ENCODE results near the gene VPS13D.

DNA sequence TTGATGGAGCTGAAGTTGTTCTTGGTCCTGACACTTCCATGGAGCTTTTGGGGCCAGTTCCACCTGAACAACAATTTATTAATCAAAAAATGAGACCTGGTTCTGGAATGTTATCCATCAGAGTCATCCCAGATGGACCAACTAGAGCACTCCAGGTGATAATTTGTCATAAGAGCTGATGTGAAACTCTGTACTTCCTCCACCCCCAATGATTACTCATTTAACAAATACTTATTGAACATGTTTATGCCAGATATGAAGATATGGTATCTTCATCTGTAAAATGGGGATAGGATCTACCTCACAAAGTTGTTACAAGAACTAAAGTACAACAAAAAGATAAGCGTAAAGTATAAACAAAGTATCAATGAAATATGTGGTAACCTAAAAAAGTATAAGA lies 153.2 kb downstream of the VPS13D start:
- TF ChIP-seq, protein P1, sequence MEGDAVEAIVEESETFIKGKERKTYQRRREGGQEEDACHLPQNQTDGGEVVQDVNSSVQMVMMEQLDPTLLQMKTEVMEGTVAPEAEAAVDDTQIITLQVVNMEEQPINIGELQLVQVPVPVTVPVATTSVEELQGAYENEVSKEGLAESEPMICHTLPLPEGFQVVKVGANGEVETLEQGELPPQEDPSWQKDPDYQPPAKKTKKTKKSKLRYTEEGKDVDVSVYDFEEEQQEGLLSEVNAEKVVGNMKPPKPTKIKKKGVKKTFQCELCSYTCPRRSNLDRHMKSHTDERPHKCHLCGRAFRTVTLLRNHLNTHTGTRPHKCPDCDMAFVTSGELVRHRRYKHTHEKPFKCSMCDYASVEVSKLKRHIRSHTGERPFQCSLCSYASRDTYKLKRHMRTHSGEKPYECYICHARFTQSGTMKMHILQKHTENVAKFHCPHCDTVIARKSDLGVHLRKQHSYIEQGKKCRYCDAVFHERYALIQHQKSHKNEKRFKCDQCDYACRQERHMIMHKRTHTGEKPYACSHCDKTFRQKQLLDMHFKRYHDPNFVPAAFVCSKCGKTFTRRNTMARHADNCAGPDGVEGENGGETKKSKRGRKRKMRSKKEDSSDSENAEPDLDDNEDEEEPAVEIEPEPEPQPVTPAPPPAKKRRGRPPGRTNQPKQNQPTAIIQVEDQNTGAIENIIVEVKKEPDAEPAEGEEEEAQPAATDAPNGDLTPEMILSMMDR (IDR thresholded peaks at IDR 0.05; ENCODE audit: low read depth, low read length, poor library complexity, severe bottlenecking) = no peak
- TF ChIP-seq EZH2phosphoT487 (IDR thresholded peaks at IDR 0.05; ENCODE audit: borderline replicate concordance, low read length) = no peak

All from DOHH2 (cell line).